Epithelial cell of esophagus (primary cell): ENCODE results near the gene UBR3.
A peak's percentile ranks its signal among the peaks of the same experiment; 100 is the strongest.

Experiments used
- DNase-seq: peaks from one replicate; pipeline ENCODE4 v3.0.0; 2010; ENCODE audit warnings: low read depth
- H3K4me3 ChIP-seq: 2 replicates; pipeline ENCODE4 v1.5.1; 2011; ENCODE audit warnings: mild to moderate bottlenecking, low read length, control low read depth
- CTCF ChIP-seq: IDR thresholded peaks from 2 replicates; pipeline ENCODE4 v1.5.1; 2011; ENCODE audit warnings: low read depth, mild to moderate bottlenecking, low read length, control low read depth, inconsistent platforms; ENCODE audit not compliant: insufficient read depth; ENCODE audit errors: missing control alignments

The UBR3 gene

DNA sequence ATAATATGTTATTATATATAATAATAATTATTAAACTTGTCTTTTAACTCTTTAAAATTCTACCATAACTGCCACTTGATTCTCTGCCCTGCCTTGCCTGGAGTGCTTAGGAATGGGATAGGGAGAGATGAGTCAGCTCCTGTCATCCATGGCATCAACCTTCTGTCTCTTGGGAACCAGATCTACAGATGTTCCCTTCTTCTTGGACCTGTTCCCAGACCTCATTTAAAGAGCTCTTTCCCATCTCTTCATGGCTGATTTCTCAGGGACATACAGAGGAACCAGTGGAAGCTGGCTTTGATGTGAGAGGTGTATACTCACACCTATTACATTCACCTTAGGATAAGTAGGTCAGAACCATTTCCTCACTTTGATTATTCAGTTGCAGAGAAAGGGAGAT is 195.4 kb downstream of the UBR3 start:
- TF ChIP-seq CTCF = no peak
- DNase-seq = peak; percentile 68
- H3K4me3 ChIP-seq = no peak overlapping the region

DNA sequence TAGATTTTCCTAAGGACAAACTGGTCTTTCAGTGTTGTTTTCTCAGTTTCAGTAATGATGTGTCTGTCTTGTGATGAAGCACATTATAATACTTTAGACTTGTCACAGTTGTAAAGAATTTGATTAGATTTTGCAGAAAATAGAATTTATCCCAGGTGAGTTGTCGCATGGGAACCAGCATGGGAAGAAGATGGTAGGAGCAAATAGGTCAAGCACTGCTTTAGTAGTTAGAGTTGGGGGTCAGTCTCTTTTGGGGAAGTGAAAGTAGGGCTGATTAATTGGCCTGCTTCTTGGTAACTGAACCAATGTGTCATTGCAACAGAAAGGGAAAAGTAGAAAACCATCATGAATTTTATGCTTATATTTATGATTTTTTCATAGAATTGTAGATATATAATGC is 197.5 kb downstream of the UBR3 start:
- no peak for DNase-seq
- H3K4me3 ChIP-seq = no peak overlapping the region
- TF ChIP-seq CTCF = no peak

DNA sequence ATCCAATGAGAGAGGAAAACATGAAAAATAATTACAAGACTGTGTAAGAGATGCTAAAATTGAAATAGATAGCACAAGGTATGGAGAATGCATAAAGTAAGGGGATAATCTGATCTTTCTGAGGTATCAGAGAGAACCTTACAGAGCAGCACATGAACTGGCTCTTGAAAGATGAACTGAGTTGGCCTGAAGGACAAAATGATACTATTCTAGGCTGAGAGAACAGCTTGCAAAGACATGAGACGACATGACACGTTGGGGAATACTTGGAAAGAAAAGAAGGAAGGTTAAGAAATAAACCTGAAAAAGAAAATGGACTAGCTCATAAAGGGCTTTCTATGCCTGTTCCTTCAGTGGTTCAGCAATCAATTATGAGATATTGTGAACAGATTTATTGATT is 198.0 kb downstream of the UBR3 start:
- no peak for TF ChIP-seq CTCF
- no peak for DNase-seq
- H3K4me3 ChIP-seq = no peak overlapping the region

DNA sequence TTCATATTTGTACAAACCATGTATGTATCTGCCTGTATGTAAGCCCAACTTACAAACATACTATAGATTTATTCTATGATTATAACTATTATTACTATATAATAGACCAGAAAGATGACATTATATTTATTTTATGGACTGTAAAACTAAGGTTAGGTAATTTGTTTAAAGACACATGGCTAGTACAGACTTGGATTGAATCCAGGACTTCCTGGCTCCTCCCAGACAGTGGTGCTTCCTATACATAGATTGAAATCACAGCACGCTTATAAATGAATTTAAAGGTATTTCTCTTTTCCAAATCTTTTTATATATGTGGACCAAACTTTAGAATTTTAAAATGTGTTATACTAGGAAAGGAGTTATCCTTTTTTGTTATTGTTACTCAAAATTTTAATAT is 199.1 kb downstream of the UBR3 start:
- DNase-seq = no peak
- H3K4me3 ChIP-seq = no peak overlapping the region
- TF ChIP-seq CTCF = no peak

DNA sequence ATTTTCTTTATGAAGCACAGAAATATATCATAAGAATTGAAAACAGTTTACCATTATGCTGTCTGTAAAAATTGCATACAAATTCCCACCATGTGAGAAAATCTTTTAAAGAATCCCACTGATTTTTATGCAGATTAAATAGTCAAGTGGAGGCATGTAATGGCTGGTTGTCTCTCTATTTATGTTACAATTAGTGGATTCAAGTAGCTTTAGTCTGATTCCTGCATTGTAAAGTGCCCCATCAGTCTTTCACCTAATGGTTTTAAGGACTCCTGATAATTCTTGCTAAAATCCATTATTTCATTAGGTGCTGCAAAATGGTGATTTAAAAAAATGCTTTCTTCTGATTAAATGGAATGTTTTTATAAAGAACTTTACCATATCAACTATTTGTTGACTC is 202.3 kb downstream of the UBR3 start:
- TF ChIP-seq CTCF = no peak
- no peak overlapping the region for H3K4me3 ChIP-seq
- DNase-seq = no peak

GRCh38 chr2:170030040-170030439 is 202.8 kb downstream of the UBR3 start:
- no peak for DNase-seq
- H3K4me3 ChIP-seq = no peak overlapping the region
- no peak for TF ChIP-seq CTCF

- no peak for DNase-seq
- TF ChIP-seq CTCF = no peak
These were observed 204.0 kb downstream of the UBR3 start for GRCh38 chr2:170031288-170031687.

More at GRCh38 chr2:170031288-170031687, 204.0 kb downstream of the UBR3 start:
- no peak overlapping the region for H3K4me3 ChIP-seq
